ENCODE measurements around the gene AADACL4.
"Not testable (repeated sequence)": the region's sequence is repeated elsewhere in the genome, so short reads cannot be mapped to it uniquely, and the experiment has no call there.

Gene AADACL4

DNA sequence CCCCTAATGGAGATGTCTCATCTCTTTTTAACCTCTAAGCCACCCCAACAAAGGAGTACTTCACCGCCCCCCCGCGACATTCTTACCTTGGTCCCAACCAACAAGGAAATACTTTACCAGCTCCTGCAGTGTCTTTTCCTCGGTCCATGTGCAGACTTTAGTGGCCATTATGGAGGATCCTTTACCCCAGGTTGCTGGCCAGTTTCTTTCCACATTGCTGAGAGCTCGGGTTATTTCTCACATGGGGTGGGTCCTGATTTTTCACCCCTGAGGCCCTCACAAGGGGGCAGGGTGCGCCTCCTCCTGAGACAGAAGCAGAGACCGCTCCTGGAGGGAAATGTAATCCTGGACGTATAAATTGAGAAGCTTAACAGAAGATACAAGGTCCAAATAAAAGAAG, 69.0 kb downstream of the AADACL4 start:
- DNase-seq: no peak

DNA sequence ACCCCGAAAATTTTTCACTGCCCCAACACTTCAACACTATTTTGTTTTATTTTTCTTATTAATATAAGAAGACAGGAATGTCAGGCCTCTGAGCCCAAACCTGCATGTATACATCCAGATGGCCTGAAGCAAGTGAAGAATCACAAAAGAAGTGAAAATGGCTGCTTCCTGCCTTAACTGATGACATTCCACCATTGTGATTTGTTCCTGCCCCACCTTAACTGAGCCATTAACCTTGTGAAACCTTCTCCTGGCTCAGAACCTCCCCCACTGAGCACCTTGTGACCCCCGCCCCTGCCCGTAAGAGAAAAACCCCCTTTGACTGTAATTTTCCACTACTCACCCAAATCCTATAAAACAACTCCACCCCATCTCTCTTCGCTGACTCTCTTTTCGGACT, 69.8 kb downstream of the AADACL4 start:
- not testable (repeated sequence) for DNase-seq

DNA sequence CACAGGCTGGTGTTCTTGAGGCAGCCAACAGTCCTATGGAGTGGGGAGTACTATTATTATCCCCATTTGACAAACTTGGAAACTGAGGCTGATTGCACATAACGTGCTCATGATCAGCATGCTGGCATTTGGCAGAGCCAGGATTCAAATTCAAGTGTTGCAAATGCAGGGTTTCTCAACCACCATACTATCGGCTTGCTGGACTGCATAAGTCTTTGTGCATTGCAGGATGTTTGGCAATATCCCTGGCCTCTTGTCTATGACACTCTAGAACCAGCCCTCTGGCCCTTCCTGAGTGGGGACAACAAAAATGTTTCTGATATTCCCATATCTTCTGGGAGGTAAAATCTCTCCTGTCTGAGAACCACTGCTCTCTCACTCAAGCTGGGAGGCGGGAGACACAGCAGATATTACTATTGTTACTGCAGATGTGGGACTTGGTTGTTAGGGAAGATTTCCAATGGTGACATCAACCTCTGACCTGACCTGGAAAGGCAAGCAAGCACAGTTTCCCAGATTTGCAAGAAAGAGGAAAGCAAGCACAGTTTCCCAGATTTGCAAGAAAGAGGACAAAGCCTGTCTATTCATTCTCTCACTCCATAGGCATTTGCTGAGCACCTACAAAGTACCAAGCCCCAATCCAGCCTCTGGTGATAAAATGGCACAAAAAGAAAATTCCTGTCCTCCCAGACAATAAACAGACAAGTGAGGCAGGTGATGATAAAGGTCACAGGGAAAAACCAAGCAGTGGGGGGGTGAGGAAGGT, 71.0 kb downstream of the AADACL4 start:
- DNase-seq: no peak

DNA sequence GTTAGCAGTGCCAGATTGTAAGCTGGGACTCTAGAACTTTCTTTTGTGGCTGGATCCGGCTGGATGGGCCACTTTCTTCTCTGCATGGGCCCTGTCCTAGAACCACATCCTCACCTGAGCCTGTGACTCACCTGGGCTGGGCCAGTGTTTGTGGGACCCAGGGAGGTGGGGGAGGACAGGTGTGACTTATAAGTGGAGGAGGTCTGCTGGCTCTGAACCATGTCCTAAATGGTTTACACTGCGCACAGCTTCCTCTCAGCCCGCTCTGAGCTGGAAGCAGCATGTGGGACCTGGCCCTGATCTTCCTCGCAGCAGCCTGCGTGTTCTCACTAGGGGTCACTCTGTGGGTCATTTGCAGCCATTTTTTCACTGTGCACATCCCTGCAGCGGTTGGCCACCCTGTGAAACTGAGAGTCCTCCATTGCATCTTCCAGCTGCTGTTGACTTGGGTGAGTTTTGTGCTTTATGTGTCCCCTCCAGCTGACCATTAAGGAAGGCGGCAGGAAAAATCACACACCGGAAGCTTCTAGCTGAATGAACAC, 72.1 kb downstream of the AADACL4 start, which contains the start of gene AADACL3:
Gene AADACL3, plus strand, starts transcription at position 215 of the 542 bp plus-strand sequence. Its CDS starts 67 bp downstream, at position 282.
- no peak for DNase-seq

Measured in T-helper 1 cell (primary cell).